Activated T-cell treated with anti-CD3 and anti-CD28 coated beads, Interleukin-2, amount 50 U/mL, for 1 hour (primary cell): ENCODE measurements around the gene POU2AF1.

Experiments
- DNase-seq: peaks from one replicate; pipeline ENCODE4 v3.0.0-alpha.2; 2020

POU2AF1 gene

GRCh38 chr11:111378861-111379601 is at the start of gene POU2AF1:
POU2AF1 (minus strand) TSS chr11:111379275; CDS start chr11:111379177, 98 bp downstream.
- peak; percentile 71 for DNase-seq

- DNase-seq, result no peak
These were observed 49.2 kb upstream of the POU2AF1 start for GRCh38 chr11:111428113-111428876.

GRCh38 chr11:111427471-111427912 is 48.4 kb upstream of the POU2AF1 start:
- no peak for DNase-seq

GRCh38 chr11:111426617-111427016 is 47.5 kb upstream of the POU2AF1 start:
- no peak for DNase-seq

GRCh38 chr11:111423250-111423615 is 44.2 kb upstream of the POU2AF1 start:
- DNase-seq, result no peak

GRCh38 chr11:111422494-111423249 is 43.6 kb upstream of the POU2AF1 start:
- DNase-seq, result peak; percentile 52

GRCh38 chr11:111421251-111421650 is 42.2 kb upstream of the POU2AF1 start:
- DNase-seq, result no peak

GRCh38 chr11:111419641-111420327 is 40.7 kb upstream of the POU2AF1 start:
- DNase-seq, result no peak

GRCh38 chr11:111419181-111419580 is 40.1 kb upstream of the POU2AF1 start:
- no peak for DNase-seq

GRCh38 chr11:111418436-111418787 is 39.3 kb upstream of the POU2AF1 start:
- DNase-seq, result no peak

GRCh38 chr11:111417766-111418435 is 38.8 kb upstream of the POU2AF1 start:
- DNase-seq, result no peak

GRCh38 chr11:111417011-111417765 is 38.1 kb upstream of the POU2AF1 start:
- no peak for DNase-seq

GRCh38 chr11:111416231-111416960 is 37.3 kb upstream of the POU2AF1 start:
- no peak for DNase-seq

- DNase-seq, result no peak
These were observed 35.9 kb upstream of the POU2AF1 start for GRCh38 chr11:111414936-111415335.

GRCh38 chr11:111414267-111414931 is 35.3 kb upstream of the POU2AF1 start:
- DNase-seq, result no peak

- DNase-seq, result no peak
These were observed 34.8 kb upstream of the POU2AF1 start for GRCh38 chr11:111413849-111414248.

GRCh38 chr11:111412293-111412692 is 33.2 kb upstream of the POU2AF1 start:
- DNase-seq, result no peak

GRCh38 chr11:111411456-111411855 is 32.4 kb upstream of the POU2AF1 start:
- DNase-seq, result no peak

- no peak for DNase-seq
These were observed 31.9 kb upstream of the POU2AF1 start for GRCh38 chr11:111410951-111411350.

GRCh38 chr11:111409915-111410314 is 30.8 kb upstream of the POU2AF1 start:
- DNase-seq, result no peak
